ENCODE results near the gene CLCN1.

- TF ChIP-seq, protein P1, sequence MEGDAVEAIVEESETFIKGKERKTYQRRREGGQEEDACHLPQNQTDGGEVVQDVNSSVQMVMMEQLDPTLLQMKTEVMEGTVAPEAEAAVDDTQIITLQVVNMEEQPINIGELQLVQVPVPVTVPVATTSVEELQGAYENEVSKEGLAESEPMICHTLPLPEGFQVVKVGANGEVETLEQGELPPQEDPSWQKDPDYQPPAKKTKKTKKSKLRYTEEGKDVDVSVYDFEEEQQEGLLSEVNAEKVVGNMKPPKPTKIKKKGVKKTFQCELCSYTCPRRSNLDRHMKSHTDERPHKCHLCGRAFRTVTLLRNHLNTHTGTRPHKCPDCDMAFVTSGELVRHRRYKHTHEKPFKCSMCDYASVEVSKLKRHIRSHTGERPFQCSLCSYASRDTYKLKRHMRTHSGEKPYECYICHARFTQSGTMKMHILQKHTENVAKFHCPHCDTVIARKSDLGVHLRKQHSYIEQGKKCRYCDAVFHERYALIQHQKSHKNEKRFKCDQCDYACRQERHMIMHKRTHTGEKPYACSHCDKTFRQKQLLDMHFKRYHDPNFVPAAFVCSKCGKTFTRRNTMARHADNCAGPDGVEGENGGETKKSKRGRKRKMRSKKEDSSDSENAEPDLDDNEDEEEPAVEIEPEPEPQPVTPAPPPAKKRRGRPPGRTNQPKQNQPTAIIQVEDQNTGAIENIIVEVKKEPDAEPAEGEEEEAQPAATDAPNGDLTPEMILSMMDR (IDR thresholded peaks at IDR 0.05) = no peak
- TF ChIP-seq POLR2A (IDR thresholded peaks at IDR 0.05; ENCODE audit: low read depth) = no peak
- TF ChIP-seq EP300 (IDR thresholded peaks at IDR 0.05) = no peak
- no peak for TF ChIP-seq POLR2AphosphoS5 (IDR thresholded peaks at IDR 0.05)
These were observed 33.8 kb upstream of the CLCN1 start for GRCh38 chr7:143282124-143282523.

Data from esophagus muscularis mucosa (tissue), 4 donors.